ENCODE measurements around the gene MYH9.

The MYH9 gene

GRCh38 chr22:36351921-36352802 lies 35.6 kb downstream of the MYH9 start:
- TF ChIP-seq, protein P1, sequence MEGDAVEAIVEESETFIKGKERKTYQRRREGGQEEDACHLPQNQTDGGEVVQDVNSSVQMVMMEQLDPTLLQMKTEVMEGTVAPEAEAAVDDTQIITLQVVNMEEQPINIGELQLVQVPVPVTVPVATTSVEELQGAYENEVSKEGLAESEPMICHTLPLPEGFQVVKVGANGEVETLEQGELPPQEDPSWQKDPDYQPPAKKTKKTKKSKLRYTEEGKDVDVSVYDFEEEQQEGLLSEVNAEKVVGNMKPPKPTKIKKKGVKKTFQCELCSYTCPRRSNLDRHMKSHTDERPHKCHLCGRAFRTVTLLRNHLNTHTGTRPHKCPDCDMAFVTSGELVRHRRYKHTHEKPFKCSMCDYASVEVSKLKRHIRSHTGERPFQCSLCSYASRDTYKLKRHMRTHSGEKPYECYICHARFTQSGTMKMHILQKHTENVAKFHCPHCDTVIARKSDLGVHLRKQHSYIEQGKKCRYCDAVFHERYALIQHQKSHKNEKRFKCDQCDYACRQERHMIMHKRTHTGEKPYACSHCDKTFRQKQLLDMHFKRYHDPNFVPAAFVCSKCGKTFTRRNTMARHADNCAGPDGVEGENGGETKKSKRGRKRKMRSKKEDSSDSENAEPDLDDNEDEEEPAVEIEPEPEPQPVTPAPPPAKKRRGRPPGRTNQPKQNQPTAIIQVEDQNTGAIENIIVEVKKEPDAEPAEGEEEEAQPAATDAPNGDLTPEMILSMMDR (IDR thresholded peaks at IDR 0.05; ENCODE audit: low read depth, low read length, missing control alignments): no peak
- DNase-seq (ENCODE audit: extremely low read depth, low read depth): no peak

DNA sequence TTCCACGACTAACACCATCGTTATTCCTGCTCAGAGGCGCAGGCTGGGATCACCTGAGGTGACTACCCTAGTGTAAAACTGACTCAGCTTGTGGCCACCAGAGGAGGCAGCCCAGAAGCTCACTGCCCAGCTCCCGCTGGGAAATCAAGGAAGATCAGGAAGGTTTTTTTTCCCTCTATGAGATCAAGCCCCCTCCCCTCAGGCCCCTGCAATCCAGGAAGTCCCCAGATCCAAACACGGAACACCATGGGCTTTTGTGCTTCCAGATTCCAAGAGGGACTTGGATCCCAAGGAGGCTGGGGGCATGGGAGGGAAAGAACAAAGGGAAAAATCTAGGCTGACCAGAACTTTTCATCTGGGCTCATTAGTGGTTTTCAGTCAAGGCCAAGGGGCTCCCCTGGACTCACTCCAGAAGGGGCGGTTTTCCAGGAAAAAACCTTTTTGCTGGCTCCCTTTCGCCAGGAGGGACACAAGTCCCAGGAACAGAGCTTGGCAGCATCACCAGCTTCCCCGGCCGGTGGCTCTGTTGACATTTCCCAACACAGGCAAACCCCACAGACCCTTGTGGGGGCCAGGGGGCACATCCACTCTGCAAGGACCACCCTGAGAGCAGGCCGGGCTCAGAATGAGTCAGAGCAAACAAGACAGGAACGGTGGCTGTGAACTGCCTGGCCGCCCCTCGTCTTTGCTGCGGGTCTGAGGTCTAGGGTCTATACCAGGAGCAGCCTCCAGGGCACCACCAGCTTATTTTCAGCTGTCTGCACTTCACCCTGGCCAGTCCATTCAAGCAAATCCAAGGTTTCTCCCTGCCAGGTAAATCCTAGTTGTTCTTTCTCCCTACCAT lies 36.8 kb downstream of the MYH9 start:
- TF ChIP-seq, protein P1 (IDR thresholded peaks at IDR 0.05; ENCODE audit: low read depth, low read length, missing control alignments): no peak
- H3K4me3 ChIP-seq (replicated peaks; ENCODE audit: low read depth, low read length): no peak overlapping the region
- DNase-seq (ENCODE audit: extremely low read depth, low read depth): no peak

More at GRCh38 chr22:36351921-36352802, 35.6 kb downstream of the MYH9 start:
- no peak overlapping the region for H3K4me3 ChIP-seq (replicated peaks; ENCODE audit: low read depth, low read length)

- TF ChIP-seq, protein P1 (IDR thresholded peaks at IDR 0.05; ENCODE audit: low read depth, low read length, missing control alignments): no peak
These were observed 38.0 kb downstream of the MYH9 start for GRCh38 chr22:36349726-36350125.

DNA sequence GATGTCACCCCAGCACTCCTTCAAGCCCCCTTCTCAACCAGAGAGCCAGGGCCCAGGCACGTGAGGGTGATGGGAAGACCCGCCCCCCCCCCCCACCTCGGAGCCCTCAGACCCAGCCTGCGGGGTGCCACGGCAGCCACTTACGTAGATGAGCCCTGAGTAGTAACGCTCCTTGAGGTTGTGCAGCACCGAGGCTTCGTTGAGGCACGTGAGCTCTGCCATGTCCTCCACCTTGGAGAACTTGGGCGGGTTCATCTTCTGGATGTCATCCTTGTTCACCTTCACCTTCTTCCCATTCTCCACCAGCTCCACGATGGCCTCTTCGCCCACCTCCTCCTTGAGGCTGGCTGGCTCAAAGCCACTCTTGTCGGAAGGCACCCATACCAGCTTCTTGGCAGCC lies 39.0 kb downstream of the MYH9 start:
- TF ChIP-seq, protein P1 (IDR thresholded peaks at IDR 0.05; ENCODE audit: low read depth, low read length, missing control alignments): no peak
- DNase-seq (ENCODE audit: extremely low read depth, low read depth): no peak
- H3K4me3 ChIP-seq (replicated peaks; ENCODE audit: low read depth, low read length): no peak overlapping the region

More at GRCh38 chr22:36349726-36350125, 38.0 kb downstream of the MYH9 start:
- H3K4me3 ChIP-seq (replicated peaks; ENCODE audit: low read depth, low read length): no peak overlapping the region
- DNase-seq (ENCODE audit: extremely low read depth, low read depth): no peak

DNA sequence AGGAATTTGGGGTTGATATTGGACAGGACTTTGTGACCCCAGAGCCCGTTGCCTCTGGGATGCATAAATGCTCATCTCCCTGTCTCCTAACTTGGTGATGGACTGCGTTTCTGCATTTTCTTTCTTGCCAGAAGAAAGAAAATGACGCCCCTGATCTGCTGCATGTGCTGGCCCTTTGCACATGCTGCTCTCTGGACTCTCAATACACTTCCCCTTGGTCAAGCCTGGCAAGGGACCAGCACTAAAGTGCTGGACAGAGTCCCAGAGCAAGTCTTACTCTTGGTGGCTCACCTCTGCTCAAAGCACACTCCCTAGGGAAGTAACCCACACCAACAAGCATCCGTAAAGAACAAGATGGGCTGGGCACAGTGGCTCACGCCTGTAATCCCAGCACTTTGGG lies 40.7 kb downstream of the MYH9 start:
- no peak for DNase-seq (ENCODE audit: extremely low read depth, low read depth)
- H3K4me3 ChIP-seq (replicated peaks; ENCODE audit: low read depth, low read length): no peak overlapping the region
- TF ChIP-seq, protein P1 (IDR thresholded peaks at IDR 0.05; ENCODE audit: low read depth, low read length, missing control alignments): no peak

DNA sequence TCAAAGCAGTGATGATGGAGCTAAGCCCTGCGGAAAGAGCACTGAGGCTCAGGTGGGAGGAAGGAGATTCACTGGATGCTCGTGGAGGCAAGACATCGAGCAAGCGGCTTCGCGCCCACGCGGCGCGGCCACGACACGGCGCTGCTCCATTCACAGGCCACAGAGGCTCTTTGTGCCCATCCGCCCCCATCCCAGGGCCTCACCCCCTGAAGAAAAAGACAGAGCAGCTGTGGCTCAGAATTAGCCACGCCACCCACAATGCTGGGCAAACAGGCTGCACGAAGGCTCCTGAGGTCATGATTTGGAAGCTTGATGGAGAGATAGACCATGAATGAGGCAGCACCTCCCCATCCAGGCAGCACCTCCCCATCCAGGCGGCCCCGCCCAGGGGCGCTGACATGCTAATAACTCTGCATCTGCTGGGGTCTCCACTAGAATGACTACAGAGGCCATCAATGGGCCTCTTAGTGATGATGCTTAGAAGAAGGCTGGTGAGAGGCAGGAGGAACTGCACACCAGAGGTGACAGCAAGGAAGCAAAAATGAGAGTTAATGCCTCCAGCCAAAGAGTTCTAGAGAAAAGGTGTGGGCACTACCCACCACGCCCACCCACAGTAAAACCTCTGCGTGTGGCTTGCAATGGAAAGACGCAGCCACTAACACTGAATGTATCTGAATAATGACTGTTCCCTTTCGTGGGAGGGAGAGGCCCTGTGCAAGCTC lies 43.5 kb downstream of the MYH9 start:
- DNase-seq (ENCODE audit: extremely low read depth, low read depth): no peak
- no peak overlapping the region for H3K4me3 ChIP-seq (replicated peaks; ENCODE audit: low read depth, low read length)
- TF ChIP-seq, protein P1 (IDR thresholded peaks at IDR 0.05; ENCODE audit: low read depth, low read length, missing control alignments): no peak
